Stimulated activated CD4-positive, alpha-beta T cell treated with anti-CD3 and anti-CD28 coated beads, Interleukin-12 subunit alpha, Interleukin-12 subunit beta, amount 100 ng/mL, for 48 hours (primary cell): ENCODE measurements around the gene DPP10.

ENCODE experiments used
- DNase-seq, 3 donors: peaks; one replicate each; pipeline ENCODE4 v3.0.0-alpha.2; 2020; ENCODE audit warnings: low read depth in 2 of 3, low spot score in 1 of 3

The DPP10 gene

GRCh38 chr2:114580691-114581090, 138.2 kb downstream of the DPP10 start:
- DNase-seq = no peak

DNA sequence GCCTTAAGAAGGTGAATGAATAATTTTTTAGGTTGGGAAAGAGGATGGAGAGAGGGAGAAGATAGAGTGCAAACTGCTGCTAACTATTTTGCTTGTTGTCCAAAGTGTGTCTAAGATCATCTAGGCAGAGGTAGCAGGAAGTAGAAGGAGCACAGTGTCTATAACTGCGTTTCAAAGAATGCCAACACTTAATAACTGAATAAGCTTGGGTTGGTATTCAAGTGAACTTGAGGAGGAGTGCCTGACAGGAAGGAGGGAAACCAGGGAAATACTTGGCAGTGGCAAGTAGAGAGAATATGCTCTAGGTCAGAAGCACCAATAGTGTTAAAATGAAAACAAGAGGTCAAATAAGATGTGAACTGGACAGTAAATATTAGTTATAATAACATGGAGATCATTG, 155.9 kb downstream of the DPP10 start:
- no peak for DNase-seq

DNA sequence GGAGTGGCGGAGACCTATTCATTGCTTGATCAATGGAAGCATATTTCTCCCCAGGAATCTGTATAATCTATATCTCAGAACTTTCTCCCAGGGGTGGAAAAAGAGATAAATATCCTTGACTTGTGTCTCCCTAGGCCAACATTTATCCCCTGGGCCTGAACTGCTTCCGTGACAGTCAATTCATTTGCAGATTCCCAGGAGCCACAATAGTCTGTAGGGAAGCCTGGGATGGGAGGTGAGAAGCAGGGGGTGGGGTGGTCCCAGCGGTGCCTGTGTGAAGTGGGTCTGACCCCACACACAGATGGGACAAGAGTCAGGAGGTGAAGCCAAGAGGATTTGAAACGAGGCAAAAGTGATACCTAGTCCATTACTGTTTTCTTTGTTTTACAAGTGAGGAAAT, 166.8 kb downstream of the DPP10 start:
- DNase-seq = no peak

DNA sequence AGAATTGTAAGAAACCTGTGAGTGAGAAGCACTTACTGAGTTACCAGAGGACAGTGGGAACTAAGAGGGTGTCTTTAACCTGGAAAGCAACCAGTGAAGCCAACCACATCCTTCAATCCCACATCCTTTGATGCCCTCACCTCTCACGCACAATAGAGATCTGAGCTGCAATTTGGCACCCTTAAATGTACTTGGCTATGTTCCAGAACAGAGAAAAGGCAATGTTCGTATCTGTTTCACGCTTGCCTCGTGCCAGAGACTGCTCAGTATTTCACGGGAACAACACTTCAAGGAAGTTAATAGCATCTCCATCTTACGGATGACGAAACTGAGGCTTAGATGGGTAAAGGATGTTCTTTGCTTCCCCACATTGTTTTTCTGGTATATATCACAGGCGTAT, 167.4 kb downstream of the DPP10 start:
- DNase-seq = no peak

- DNase-seq = no peak
Observed at GRCh38 chr2:114610677-114611076, 168.2 kb downstream of the DPP10 start.

GRCh38 chr2:114614592-114614991, 172.2 kb downstream of the DPP10 start:
- DNase-seq = no peak

DNA sequence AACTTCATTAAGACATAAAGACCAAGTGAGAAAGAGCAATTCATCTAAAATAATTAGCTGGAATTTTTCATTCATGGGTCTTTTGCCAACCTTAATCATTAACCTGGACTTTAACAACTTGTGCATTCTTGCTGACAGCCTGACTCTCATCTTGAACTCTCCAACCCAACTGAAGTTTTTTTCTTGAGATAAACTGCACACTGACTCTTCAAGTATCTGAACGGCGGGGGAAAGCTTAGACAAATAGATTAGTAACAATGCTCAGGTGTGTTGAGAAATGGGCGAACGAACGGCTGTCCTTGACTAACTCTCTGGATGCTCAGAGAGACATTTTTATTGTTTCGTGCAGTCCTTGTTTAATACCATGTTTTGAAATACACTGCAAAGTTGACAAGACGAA, 186.0 kb downstream of the DPP10 start:
- no peak for DNase-seq

DNA sequence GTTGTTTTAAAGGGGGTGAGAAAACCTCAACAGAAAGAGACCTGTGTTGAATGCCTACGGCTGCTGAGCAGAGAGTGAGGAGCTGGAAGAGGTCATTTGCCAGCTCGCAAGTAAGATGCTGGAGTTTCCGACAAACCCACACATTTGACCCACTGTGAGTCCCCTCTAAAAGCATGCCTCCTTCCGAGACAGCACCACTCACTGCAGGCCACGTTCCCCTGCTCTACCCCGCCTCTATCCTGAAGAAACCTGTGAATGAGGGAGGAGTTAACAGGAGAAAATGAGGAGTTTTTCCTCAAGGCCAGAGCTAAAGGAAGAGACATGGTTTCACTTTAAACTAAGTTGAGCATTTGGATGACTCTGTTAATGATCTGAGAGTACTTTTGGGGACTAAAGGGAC, 188.7 kb downstream of the DPP10 start:
- DNase-seq = no peak

DNA sequence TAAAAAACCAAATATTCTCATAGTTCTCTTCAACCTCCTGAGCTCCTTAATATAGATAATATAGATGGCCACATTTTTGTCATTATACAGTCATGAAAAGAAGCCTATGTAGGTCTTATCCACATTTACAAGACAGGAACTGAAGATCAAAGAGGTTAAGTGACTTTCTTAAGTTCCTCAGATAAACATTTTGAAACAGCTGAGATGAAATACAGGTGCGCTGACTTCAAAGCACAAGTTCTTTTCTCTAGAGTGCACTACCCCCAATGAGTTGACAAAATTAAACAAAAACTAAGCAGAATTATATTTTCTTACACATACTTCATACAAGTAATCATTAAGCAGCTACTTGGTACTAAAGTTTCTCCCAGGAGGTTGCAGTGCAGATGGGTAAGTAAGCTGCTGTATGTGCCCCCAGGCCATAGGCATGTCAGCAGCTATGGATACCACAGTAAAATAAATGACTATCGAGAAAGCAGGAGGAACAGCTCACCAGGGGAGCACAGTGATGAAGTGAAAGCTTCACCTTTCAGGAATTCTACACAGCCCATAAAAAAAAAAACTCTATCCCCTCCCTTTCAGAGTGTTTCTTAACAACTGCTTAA, 199.8 kb downstream of the DPP10 start:
- DNase-seq = no peak

- DNase-seq = no peak
Observed at GRCh38 chr2:114642988-114643553, 200.6 kb downstream of the DPP10 start.

GRCh38 chr2:114651933-114652332, 209.5 kb downstream of the DPP10 start:
- no peak for DNase-seq

GRCh38 chr2:114659880-114660279, 217.4 kb downstream of the DPP10 start:
- no peak for DNase-seq

DNA sequence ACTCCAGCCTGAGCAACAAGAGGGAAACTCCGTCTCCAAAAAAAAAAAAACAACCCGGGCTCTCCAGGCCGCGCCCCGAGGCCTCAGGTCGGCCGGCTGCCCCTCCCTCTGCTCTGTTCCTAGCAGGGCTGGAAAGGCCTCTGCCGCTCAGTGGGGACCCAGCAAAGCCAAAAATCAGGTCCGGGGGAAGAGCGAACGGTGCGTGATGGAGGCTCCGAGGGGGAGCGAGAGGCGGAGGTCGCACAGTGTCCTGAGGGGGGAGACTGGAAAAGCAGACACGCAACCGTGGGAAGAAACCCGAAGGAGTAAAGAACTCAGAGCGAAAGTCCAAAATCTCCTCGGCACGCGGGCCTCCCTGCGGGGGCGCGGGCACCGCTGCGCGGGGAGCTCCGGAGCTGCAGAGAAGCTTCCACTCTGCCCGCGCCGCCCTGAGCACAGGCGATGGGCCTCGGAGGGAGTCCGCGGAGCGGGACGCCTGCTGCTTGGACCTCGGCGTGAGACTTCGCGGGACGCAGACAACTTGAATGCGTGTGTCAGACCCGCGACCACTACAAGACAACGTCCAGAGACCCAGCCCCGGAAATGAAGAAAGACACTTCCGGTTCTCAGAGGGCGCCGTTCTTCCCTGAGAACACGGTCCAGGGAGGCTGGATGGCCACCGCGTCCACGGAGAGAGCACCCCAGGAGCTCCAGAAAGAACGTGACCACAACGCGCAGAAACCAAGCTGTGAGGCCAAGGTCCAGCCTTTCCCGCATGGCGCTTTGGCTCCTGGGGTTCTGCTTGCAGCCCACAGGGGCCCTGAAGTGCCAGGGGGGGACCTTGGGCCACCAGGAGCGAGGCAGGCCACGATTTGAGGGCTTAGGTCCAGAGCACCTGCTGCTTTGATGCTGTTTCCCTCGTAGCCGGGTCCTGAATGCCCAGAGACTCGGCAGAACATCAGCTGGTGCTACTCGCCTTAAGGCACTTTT, 219.8 kb downstream of the DPP10 start:
- no peak for DNase-seq

GRCh38 chr2:114668415-114668814, 226.0 kb downstream of the DPP10 start:
- DNase-seq = no peak

DNA sequence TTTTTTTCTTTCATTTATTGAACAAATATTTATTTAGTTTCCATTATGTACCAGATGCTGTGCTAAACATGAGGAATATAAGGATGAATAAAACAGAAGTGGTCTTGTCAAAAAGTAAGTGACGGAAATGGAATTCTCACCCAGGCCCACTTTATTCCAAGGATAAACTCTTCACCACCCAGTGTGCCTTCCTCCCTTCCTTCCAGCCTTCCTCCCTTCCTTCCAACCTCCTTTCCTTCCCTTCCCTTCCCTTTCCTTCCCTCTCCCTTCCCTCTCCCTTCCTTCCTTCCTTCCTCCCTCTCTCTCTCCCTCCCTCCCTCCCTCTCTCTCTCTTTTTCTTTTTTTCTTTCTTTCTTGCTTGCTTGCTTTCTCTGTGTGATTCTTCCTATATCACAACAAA, 240.8 kb downstream of the DPP10 start:
- DNase-seq = no peak

DNA sequence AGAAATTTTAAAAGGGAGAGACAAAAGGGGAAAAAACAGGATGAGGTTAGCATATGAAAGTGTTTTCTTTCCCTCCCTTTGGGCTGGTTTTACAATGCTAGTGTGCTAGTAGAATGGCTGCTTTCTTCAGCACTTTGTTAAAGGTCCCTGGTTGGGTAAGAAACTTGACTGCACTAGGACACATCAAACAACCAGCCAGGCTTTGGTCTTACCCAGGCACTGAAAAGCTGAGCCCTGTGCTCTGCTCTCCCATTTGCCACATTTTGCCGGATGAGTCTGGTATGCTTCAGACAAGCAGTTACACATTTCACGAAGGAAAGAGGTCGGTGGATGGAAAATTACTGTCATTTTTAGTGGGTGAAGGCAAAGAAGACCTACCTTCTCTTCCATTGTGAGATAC, 242.0 kb downstream of the DPP10 start:
- no peak for DNase-seq

- DNase-seq = no peak
Observed at GRCh38 chr2:114685102-114685501, 242.7 kb downstream of the DPP10 start.

- no peak for DNase-seq
Observed at GRCh38 chr2:114688241-114688640, 245.8 kb downstream of the DPP10 start.

- DNase-seq = no peak
Observed at GRCh38 chr2:114698520-114698919, 256.1 kb downstream of the DPP10 start.

GRCh38 chr2:114699423-114699944, 257.0 kb downstream of the DPP10 start:
- no peak for DNase-seq

- DNase-seq = no peak
Observed at GRCh38 chr2:114700440-114700839, 258.0 kb downstream of the DPP10 start.
